GM21529 (cell line): ENCODE results near the gene ZNF605.
"Not testable (repeated sequence)": the region's sequence is repeated elsewhere in the genome, so short reads cannot be mapped to it uniquely, and the experiment has no call there.

Experiments used
- ATAC-seq: cut with Tn5 transposase; IDR thresholded peaks from one replicate; pipeline ENCODE4 v1.9.1; 2021; ENCODE audit not compliant: unreplicated experiment

The ZNF605 gene

GRCh38 chr12:132908145-132909029 is 47.7 kb downstream of the ZNF605 start:
- ATAC-seq, result peak; percentile 93

- ATAC-seq, result not testable (repeated sequence)
Measured at GRCh38 chr12:132907789-132908144, 48.3 kb downstream of the ZNF605 start.

DNA sequence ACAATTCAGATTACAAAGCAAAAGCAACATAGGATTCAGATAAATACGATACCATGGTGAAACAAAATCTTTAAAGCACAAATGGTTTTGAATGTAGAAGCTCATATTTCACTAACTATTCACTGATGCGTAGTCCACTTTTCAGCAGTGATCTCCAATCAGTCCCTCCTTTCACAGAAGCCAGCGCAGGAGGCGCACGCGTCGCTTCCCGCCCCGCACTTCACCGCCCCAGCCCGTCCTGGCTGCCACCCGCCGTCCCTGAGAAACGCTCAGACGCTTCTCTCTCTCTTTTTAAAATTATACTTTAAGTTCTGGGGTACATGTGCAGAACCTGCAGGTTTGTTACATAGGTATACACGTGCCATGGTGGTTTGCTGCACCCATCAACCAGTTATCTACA is 48.9 kb downstream of the ZNF605 start:
- no peak for ATAC-seq

DNA sequence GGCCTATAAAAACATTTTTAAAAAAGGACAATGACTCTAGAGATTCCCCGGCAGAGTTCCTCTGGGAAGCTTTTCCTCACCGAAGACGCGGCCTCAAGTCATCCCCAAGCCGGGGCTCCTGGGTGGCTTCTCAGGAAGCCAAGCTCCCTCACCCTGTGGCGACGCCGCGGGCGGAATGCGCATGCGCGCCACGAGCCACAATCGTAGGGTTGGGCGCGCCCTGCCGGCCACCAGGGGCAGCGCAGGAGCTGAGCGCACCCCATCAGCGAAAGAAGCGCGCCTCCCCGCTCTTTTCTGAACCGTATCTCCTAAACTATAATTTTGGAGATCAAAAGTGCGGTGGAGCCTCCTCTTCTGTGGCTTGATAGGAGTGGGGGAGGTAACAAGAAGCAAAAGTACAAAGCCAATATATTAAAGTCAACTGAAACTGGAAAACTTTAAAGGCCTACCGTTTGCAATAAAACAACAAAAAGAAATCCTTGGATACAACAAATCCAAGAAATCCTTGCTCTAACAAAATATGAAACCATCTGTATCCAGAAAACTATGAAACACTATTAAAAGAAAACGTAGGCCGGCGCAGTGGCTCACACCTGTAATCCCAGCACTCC is 51.3 kb downstream of the ZNF605 start:
- ATAC-seq, result no peak

DNA sequence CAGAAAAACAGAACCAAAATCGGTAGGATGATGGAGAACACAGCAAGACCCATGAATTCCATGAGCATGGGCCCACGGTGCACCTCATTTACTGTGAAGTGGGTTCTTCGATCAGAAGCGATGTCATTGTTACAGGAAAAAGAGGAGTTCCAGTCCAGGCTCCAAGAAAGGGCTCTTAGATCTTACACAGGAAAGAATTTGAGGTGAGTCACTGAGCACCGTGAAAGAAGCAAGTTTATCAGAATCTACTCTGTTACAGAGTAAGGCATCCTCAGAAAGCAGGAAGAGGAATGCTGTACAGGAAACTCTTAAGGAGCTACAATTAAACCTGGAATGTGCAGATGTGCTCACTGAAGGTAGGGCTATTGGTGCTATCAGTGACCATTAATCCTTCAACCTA is 57.1 kb downstream of the ZNF605 start:
- no peak for ATAC-seq

DNA sequence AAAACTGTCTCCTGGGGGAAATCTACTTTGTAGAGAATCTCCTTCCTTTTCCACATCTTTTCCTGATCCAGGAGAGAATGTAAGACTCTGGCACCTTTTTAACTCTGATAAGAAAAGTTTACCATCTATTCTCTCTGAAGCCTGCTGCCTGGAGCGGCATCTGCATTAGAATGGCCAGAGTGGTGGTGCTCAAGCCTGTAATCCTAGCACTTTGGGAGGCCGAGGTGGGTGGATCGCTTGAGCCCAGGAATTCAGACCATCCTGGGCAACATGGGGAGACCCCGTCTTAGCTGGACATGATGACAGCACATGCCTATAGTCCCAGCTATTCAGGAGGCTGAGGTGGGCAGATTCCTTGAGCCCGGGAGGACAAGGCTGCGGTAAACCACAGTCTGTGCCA is 67.3 kb downstream of the ZNF605 start:
- ATAC-seq, result no peak

DNA sequence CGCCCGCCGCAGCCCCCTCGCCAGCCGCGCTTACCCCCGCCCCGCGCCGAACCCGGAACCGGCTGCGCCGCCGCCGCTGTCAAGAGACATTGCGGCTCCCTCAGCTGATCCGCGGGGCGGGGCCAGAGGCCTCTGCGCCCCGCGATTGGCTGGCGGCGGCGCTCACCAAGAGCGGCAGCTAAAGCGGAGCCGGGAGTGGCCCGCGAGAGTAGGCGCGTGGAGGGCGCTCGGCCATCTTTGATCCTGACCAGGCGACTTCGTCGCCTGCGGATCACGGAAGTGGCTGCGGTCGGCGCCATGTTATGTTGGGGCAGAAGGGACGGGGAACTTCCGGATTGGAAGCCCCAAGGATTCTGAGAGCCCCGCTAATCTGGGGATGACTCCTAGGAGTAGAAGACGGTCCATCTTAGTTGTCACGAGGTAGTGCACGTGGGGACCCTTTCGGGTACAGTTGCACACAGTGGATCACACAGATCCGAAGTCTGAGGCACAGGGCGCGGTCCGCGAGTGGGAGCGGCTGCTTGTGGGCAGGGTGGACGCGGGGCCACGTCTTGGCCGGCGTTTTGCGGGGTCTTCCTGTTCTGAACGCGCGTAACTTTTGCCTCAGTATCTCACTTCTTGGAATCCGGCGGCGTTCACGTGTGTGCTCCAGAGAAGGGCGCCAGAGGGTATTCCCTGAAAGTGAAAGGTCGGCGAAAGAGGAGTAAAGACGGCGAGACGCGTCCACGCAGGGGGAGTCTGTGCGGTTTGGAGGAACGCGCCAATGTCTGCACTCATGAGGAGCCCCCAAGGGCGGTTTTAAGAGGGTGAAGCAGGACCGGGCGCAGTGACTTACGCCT is 68.4 kb downstream of the ZNF605 start, which contains the start of gene CHFR:
TSS of gene CHFR (minus strand) at position 93 of the 839 bp plus-strand sequence. CDS start 277 bp downstream, outside the sequence.
- ATAC-seq, result peak; percentile 99

GRCh38 chr12:132886529-132887477 is 69.3 kb downstream of the ZNF605 start:
- ATAC-seq, result peak; percentile 26

GRCh38 chr12:132881818-132882217 is 74.3 kb downstream of the ZNF605 start:
- no peak for ATAC-seq

DNA sequence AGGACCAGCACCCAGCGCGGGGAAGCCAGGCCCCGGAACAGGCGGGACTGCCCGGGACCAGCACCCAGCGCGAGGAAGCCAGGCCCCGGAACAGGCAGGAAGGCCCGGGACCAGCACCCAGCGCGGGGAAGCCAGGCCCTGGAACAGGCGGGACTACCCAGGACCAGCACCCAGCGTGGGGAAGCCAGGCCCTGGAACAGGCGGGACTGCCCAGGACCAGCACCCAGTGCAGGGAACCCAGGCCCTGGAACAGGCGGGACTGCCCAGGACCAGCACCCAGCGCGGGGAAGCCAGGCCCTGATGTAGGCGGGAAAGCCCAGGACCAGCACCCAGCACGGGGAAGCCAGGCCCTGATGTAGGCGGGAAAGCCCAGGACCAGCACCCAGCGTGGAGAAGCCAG is 81.5 kb downstream of the ZNF605 start:
- ATAC-seq, result not testable (repeated sequence)

- no peak for ATAC-seq
Measured at GRCh38 chr12:132874175-132874574, 81.9 kb downstream of the ZNF605 start.

GRCh38 chr12:132873724-132874123 is 82.4 kb downstream of the ZNF605 start:
- no peak for ATAC-seq

DNA sequence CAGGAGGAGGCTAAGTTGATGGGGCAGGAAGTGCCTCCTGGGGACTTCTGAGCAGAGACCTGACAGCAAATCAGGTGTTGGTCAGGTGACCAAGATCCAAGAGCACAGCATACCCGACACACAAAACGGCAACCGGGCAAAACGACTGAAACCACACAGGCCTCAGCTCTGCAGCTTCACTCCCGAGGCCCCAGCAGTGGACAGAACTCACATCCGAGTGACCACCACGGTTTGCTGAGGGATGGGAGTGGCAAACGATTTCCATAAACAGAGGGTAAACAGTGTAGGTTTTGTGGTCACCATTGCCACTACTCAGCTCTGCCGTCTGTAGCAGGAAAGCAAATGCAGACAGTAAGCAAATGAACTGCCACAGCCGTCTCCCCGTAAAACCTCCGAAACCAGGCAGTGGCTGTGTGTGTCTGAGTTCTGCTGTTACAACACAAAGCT is 83.1 kb downstream of the ZNF605 start:
- ATAC-seq, result no peak

- no peak for ATAC-seq
Measured at GRCh38 chr12:132872073-132872855, 83.8 kb downstream of the ZNF605 start.

GRCh38 chr12:132869551-132869950 is 86.6 kb downstream of the ZNF605 start:
- ATAC-seq, result no peak
